IPS-NIHi7 (cell line): ENCODE measurements around the gene PES1.
"Not testable (repeated sequence)": the region's sequence is repeated elsewhere in the genome, so short reads cannot be mapped to it uniquely, and the experiment has no call there.

Experiments used
- DNase-seq: peaks from one replicate; pipeline ENCODE4 v3.0.0; 2012; ENCODE audit warnings: mixed read lengths; ENCODE audit errors: extremely low spot score

PES1 gene

DNA sequence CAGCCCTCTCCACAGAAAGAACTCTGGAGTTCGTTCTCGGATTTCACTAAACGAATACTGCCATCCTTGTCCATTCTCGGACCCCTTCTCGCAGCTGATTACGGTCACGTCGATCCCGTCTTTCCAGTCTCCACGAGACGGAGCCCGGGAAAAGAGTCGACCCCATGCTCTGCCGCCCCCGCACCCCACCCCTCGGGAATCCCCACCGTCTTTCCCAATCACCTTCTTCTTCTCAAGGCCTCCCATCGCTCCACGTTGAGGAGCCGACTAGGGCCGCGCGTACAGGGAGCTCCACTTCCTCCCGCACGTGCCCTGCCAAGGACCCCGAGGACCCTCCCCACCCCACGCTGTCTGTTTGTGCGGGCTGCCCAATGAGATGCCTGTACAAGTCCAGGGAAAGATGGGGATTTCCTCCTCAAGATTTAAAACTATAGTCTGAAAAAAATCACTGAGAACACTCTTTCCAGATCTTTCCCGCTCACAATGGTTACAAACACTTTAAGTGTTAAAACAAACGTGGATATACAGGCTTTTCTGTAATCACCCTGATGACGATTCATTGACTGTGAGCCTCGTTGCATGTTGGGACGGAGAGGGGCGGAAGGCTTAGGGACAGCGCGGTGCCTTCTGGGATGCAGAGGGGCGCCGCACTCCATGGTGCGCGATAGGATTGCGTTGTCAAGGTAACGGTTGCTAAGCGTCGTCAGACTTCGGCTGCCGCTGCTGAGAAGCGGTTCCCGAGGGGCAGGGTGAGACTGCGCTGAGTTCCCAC is at the start of gene PES1:
TSS of gene PES1 (minus strand) at position 323 of the 772 bp plus-strand sequence. CDS start at position 246, 77 bp downstream.
- DNase-seq: peak; percentile 97

DNA sequence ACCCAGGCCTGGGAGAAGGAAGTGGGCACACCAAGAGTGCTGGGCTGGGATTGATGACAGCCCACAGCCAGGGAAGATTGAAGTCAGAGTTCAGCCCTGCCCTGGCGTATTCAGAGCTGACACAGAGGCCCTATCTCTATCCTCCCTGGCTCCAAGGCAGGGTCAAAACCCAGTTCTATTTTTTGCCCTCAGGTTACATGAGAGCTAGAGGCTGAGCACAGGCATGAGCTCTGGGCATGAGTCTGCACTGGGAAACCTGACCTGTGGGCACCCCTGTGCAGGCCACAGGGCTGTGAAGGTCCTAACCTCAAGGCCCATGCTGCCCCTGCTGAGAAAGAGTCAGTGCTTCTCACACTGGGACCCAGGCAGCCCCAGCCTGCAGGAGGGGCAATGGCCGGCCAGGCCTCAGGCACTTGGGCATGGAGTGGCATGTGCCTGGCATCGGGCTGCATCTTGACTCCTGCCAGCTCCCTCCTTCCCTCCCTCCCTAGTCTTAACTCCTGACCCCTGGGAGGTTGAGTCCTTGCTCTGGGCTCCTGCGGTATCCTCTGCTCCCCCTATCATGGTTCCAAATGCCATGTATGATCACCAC is 49.2 kb upstream of the PES1 start:
- DNase-seq: no peak

DNA sequence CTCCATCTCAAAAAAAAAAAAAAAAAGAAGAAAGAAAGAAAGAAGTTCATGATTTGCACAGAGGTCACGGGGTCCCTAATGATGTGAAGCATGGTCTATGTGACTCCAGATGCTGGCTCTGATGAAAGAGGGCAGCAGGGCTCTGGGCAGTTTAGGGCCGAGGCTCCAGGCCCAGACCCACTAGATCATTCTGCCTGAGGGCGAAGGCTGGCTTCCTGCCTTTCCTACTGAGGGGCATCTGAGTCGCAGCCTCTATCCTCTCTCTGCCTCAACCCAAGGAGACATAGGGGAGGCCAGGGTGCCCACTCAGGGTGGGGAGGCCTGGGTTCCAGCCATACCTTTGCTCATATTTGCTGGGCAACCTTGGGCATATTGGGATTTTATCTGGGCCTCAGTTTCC is 48.7 kb upstream of the PES1 start:
- no peak for DNase-seq

DNA sequence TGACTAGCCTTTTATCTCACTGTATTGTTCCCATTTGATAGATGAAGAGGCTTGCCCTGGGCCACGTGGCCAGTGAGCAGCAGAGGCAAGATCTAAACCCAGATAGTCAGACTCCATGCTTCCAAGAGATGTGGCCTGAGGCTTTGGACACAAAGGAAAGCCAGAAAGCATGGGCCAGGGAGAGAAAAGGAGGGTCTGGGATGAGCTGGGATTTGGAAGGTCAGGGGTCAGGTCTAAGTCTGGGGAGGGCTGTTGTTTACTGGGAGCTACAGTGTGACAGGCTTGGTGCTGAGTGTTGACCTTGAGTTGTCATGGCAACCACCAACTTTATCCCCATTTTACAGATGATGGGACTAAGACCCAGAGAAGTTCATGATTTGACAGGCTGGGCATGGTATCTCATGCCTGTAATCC is 46.0 kb upstream of the PES1 start:
- no peak for DNase-seq

DNA sequence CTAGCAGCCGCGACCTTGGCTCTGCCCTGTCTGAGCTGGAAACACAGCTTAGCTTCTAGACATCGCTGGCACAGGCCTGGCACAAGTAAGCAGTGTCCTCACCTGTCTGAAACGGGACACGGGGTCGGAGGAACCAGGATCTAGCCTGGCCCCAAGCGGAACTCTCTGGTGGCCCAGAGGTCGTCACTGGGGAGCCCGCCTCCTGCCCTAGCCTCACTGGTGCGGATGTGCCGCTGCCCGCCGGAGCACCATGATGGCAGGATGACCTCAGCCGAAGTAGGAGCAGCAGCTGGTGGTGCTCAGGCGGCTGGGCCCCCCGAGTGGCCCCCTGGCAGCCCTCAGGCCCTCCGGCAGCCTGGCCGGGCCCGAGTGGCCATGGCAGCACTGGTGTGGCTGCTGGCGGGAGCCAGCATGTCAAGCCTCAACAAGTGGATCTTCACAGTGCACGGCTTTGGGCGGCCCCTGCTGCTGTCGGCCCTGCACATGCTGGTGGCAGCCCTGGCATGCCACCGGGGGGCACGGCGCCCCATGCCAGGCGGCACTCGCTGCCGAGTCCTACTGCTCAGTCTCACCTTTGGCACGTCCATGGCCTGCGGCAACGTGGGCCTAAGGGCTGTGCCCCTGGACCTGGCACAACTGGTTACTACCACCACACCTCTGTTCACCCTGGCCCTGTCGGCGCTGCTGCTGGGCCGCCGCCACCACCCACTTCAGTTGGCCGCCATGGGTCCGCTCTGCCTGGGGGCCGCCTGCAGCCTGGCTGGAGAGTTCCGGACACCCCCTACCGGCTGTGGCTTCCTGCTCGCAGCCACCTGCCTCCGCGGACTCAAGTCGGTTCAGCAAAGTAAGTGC is 44.7 kb upstream of the PES1 start:
- no peak for DNase-seq

DNA sequence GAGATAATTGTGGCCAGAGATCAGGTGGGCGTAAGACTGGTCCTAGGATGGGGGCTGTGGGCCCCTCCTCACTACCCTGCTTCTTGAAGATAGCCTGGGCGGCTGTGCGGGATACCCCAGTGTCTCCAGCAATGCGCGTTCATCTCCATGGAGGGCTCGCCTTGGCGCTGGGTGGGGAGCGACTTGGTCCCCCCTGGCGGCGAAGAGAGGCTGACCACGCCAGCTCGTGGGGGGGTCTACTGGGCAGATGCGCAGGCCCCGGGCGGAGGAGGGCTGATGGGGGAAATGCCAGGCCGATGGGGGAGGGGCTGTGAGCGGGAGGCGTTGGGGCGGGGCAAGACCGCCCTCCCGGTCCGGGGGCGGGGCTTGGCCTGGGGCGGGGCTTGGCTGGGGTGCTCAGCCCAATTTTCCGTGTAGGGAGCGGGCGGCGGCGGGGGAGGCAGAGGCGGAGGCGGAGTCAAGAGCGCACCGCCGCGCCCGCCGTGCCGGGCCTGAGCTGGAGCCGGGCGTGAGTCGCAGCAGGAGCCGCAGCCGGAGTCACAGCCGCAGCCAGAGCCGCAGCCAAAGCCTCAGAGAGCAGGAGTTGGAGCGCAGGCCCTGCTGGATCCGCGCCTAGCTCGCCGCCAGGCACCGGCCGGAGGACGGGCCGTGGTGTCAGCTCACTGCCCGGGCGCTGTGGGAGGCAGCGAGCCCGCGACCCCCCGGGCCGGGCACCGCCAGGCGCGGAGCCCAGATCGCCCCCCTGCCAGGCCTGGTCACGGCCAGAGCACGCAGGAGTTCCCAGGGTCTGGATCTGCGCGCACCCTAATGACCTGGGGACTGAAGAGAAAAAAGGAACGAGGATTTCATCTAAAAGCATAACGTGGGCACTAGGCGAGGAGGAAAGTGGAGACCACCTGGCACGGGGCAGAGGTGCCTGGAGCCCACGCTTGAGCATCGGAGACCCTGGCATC is 43.8 kb upstream of the PES1 start, which contains the start of gene SLC35E4:
TSS of gene SLC35E4 (plus strand) at position 509 of the 953 bp plus-strand sequence. CDS start 670 bp downstream, outside the sequence.
- DNase-seq: peak; percentile 96

DNA sequence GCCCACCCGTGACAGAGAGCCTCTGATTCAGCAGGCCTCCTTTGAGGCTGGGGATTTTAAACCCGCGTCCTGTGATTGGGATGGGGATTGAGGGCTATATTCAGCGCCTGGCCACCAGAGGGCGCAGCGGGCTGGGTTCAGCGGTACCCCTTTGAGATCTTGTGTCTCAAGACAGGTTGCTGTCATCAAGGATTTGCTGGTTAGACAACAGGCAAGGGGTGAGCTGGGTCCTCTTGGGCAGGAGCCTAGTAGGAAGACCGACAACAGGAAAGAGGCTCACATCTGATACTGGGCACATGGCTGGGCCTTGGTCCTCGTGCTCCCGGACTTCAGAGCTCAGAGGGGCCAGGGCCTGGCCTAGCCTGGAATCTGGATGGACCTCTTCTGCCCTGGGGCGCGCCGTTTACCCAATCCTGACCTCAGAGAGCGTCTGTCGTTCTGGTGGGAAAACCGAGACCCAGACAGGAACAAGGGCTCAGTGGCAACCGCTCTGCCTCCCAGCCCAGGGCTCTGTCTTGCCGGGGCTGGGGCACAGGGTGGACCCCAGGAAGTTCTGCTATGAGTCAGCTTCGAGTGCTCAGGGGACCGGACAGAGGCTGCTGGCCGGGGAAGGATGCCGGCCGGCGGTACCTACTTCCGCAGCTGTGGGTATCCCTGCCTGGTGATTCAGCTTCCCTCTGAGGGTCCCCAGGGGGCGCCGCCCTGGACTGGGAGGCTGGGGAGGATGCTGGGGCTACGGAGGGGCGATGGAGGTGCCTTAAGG is 42.9 kb upstream of the PES1 start:
- peak; percentile 94 for DNase-seq

DNA sequence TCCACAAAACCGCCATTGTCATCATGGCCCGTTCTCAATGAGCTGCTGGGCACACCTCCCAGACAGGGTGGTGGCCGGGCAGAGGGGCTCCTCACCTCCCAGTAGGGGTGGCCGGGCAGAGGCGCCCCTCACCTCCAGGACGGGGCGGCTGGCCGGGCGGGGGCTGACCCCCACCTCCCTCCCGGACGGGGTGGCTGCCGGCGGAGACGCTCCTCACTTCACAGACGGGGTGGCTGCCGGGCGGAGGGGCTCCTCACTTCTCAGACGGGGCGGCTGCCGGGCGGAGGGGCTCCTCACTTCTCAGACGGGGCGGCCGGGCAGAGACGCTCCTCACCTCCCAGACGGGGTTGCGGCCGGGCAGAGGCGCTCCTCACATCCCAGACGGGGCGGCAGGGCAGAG is 39.8 kb upstream of the PES1 start:
- DNase-seq: not testable (repeated sequence)

DNA sequence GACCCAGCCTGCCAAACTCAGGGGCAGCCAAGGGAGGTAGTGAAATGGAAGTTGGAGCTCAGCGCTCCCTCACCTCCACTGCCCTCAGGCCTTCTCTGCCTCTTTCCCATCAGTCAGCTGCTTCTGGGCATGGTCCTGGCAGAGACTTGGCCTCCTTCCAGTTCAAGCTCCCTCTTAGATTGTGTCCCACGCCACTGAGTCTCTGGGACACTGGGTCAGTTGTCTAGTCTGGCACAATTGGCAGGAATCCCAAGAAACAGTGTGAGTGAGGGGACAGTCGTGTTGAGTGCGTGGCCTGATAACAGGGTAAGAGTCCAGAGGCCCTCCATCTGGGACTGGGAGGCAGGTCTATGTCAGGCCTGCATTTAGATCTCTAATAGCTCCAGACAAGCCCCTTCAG is 36.8 kb upstream of the PES1 start:
- no peak for DNase-seq

DNA sequence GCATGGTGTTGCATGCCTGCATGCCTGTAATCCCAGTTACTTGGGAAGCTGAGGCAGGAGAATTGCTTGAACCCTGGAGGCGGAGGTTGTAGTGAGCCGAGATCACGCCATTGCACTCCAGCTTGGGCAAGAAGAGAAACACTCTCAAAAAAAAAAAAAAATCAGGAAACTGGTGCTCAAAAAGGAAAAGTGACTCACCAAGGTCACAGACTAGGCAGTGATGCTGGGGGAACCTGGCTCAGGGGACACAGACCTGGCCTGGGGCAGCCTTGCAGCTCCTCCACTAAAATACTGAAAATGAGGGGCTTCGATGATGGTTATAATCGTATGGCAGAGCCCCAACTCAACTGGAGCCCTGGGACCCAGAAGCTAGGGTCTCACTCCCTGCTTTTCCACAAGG is 35.8 kb upstream of the PES1 start:
- DNase-seq: no peak

DNA sequence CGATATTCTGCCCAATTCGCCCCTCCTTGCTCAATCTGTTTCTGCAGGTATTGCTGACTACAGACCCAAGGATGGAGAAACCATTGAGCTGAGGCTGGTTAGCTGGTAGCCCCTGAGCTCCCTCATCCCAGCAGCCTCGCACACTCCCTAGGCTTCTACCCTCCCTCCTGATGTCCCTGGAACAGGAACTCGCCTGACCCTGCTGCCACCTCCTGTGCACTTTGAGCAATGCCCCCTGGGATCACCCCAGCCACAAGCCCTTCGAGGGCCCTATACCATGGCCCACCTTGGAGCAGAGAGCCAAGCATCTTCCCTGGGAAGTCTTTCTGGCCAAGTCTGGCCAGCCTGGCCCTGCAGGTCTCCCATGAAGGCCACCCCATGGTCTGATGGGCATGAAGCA is 34.7 kb upstream of the PES1 start:
- DNase-seq: no peak

DNA sequence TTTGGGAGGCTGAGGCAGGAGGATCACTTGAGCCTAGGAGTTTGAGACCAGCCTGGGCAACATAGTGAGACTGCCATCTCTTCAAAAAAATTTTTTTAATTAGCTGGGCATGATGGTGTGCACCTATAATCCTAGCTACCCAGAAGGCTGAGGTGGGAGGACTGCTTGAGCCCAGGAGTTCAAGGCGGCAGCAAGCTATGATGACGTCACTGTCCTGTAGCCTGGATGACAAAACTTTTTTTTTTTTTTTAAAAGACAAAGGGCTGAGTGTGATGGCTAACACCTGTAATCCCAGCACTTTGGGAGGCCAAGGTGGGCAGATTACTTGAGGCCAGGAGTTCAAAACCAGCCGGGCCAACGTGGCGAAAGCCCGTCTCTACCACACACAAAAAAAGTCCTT is 28.2 kb upstream of the PES1 start:
- DNase-seq: not testable (repeated sequence)

DNA sequence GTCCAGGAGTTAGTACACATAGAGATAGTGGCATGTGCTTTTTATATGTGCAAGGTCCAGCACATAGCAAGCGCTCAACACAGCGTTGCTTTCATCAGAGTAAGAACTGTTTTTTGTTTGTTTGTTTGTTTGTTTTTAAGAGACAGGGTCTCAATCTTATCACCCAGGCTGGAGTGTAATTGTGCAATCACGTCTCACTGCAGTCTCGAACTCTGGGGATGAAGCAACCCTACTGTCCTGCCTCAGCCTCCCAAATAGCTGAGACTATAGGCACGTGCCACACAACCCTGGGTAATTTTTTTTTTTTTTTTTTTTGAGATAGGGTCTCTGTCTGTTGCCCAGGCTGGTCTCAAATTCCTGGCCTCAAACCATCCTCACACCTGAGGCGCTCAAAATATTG is 26.1 kb upstream of the PES1 start:
- DNase-seq: no peak

DNA sequence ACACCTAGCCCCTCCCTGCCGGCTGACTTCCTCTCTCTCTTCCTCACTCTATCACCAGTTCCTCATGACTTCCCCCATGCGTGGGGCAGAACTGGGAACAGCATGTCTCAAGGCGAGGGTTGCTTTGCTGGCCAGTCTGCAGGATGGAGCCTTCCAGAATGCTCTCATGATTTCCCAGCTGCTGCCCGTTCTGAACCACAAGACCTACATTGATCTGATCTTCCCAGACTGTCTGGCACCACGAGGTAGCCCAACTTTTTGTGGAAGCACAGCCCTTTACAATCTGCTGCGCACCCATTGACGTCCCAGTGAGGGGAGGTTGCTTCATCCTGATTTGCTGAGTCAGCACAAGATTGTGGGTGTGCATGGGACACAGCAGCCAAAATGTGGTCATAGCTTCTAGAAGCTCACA is 23.8 kb upstream of the PES1 start:
- no peak for DNase-seq

DNA sequence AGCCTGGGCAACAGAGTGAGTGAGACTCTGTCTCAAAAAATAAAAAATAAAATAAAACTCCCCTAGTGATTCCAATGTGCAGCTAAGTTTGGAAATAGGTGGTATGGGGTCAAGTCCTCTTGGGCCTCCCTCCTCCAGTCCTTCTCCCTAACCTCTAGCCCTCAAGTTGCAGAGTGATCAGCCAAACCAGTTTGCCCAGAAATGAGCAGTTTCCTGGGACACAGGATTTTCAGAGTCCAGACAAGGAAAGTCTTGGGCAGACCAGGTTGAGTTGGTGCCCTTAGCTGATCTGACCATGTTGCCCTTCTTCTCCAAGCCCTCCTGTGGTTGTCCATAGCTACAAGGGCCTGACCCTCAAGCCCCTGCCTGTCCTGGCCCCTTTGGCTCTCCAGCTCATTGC is 23.2 kb upstream of the PES1 start:
- DNase-seq: no peak

DNA sequence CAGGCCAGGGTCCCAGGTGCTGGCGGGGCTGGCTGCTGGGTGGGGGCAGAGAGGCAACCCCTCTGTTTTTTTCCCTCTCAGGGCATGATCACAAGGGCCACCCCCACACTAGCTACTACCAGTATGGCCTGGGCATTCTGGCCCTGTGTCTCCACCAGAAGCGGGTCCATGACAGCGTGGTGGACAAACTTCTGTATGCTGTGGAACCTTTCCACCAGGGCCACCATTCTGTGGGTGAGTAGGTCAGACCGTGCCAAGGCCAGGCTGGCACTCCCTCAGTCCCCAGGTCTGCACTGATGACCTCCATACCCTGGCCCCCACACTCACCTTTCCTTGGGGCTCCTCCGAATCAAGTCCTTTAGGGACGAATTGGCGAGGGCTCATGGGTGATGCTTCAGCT is 22.6 kb upstream of the PES1 start:
- no peak for DNase-seq

DNA sequence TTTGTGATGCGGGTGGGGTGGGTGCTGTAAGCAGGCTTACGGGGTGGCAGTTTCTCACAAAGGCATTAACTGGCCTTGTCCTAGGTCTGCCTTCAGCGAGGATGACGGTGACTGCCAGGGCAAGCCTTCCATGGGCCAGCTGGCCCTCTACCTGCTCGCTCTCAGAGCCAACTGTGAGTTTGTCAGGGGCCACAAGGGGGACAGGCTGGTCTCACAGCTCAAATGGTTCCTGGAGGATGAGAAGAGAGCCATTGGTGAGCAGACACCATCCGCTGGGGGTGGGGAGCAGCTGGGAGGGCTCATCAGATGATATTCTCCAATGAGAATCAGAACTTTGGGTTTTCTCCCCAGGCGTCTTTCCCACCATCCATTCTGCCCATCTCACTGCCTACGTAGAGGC is 21.1 kb upstream of the PES1 start:
- no peak for DNase-seq

DNA sequence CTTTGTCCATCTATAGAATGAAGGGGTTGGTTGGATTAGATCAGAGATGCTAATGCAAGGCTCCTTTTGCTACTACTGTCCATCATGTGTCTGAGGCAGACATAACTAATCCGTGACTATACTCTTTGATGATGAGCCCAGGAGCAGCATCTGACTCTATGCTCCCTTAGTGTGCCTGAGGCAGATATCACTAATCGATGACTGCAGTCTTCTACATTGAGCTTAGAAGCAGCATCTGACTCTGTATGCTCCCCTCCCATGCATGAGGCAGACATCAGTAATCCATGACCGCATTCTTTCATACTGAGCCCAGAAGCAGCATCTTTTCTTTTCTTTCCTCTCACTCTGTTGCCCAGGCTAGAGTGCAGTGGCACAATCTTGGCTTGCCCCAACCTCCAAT is 19.5 kb upstream of the PES1 start:
- DNase-seq: no peak

DNA sequence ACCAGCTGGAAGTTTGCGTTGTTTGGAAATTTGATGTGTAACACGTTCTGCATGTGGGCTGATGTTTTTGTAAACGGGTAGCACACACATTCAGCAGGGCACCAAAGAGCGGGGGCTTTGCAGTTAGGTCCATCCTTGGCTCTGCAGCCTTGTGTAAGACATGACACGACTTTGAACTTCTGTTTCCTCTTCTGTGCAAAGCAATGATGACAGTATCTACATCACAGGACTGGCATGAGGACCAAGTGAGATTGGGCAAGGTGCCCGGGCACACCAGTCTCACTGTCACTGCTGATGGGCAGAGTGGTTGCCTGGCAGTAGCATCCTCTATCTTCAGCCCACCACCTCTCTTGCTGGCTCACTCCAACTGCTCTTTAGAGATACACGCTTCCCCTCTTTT is 18.6 kb upstream of the PES1 start:
- DNase-seq: no peak
